OCI-LY3 (cell line): Measurements from ENCODE around the gene ANKRD13A.

Experiments used
- H2AFZ ChIP-seq: fragments of 200-600, 300-600 bp; shearing (Covaris generic); 2 replicates; pipeline ENCODE4 v1.6.0; 2014; ENCODE audit warnings: antibody characterized with exemption, low read depth, low read length
- H3K27ac ChIP-seq: fragments of 200-600, 300-600 bp; sonication (generic); 2 replicates; pipeline ENCODE4 v1.5.1; 2014; ENCODE audit warnings: mild to moderate bottlenecking, low read length, moderate library complexity, mixed read lengths
- H3K27me3 ChIP-seq: fragments of 200-600, 300-600 bp; sonication (generic); 2 replicates; pipeline ENCODE4 v1.6.1; 2014; ENCODE audit warnings: low read depth, low read length, mixed read lengths
- H3K36me3 ChIP-seq: fragments of 200-600, 300-600 bp; sonication (generic); replicated peaks from 2 replicates; pipeline ENCODE3; 2014; ENCODE audit warnings: low read depth, low read length, mixed read lengths
- H3K4me1 ChIP-seq: fragments of 300-600, 200-600 bp; sonication (generic); 2 replicates; pipeline ENCODE4 v1.6.1; 2014; ENCODE audit warnings: low read length, mixed read lengths
- H3K4me2 ChIP-seq: fragments of 200-600, 300-600 bp; sonication (generic); 2 replicates; pipeline ENCODE4 v1.6.1; 2014; ENCODE audit warnings: low read length, mixed read lengths
- H3K4me3 ChIP-seq: fragments of 300-600, 200-600 bp; sonication (generic); 2 replicates; pipeline ENCODE4 v1.5.1; 2014; ENCODE audit warnings: antibody characterized with exemption, mild to moderate bottlenecking, low read length, moderate library complexity
- H3K79me2 ChIP-seq: fragments of 300-600, 200-600 bp; shearing (Covaris generic); 2 replicates; pipeline ENCODE4 v1.6.1; 2014; ENCODE audit warnings: mild to moderate bottlenecking, low read length, mixed read lengths
- H3K9ac ChIP-seq: fragments of 300-600, 200-600 bp; shearing (Covaris generic); 2 replicates; pipeline ENCODE4 v1.6.0; 2014; ENCODE audit warnings: mild to moderate bottlenecking, low read length, moderate library complexity
- H3K9me3 ChIP-seq: fragments of 200-600, 300-600 bp; shearing (Covaris generic); 2 replicates; pipeline ENCODE4 v1.6.1; 2014; ENCODE audit warnings: low read length, mixed read lengths; ENCODE audit not compliant: insufficient read depth
- H4K20me1 ChIP-seq: fragments of 200-600, 300-600 bp; sonication (generic); 2 replicates; pipeline ENCODE4 v1.6.1; 2016; ENCODE audit warnings: low read length, mixed read lengths; ENCODE audit not compliant: insufficient read depth
- EZH2phosphoT487 ChIP-seq: fragments of 200-600 bp; shearing (Covaris generic); IDR thresholded peaks from 2 replicates; pipeline ENCODE4 v1.6.1; 2018; ENCODE audit warnings: antibody characterized with exemption, mixed run types, low read depth
- TF ChIP-seq, protein P1 (sequence below): fragments of 200-600, 300-600 bp; sonication (generic); IDR thresholded peaks from 2 replicates; pipeline ENCODE4 v1.5.1; 2014; ENCODE audit warnings: antibody characterized with exemption, low read length, low read depth

Gene ANKRD13A

DNA sequence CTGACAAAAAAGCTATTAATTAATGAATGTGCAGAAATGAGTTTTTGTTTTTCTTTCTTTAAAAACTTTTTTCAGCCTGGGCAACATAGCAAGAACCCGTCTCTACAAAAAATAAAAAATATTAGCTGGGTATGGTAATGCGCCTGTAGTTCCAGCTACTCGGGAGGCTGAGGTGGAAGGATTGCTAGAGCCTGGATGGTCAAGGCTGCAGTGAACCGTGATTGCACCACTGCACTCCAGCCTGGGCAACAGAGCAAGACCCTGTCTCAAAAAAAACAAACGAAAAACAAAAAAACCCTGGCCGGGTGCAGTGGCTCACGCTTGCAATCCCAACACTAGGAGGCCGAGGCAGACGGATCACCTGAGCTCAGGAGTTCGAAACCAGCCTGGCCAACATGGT is 11.0 kb upstream of the ANKRD13A start:
- TF ChIP-seq, protein P1, sequence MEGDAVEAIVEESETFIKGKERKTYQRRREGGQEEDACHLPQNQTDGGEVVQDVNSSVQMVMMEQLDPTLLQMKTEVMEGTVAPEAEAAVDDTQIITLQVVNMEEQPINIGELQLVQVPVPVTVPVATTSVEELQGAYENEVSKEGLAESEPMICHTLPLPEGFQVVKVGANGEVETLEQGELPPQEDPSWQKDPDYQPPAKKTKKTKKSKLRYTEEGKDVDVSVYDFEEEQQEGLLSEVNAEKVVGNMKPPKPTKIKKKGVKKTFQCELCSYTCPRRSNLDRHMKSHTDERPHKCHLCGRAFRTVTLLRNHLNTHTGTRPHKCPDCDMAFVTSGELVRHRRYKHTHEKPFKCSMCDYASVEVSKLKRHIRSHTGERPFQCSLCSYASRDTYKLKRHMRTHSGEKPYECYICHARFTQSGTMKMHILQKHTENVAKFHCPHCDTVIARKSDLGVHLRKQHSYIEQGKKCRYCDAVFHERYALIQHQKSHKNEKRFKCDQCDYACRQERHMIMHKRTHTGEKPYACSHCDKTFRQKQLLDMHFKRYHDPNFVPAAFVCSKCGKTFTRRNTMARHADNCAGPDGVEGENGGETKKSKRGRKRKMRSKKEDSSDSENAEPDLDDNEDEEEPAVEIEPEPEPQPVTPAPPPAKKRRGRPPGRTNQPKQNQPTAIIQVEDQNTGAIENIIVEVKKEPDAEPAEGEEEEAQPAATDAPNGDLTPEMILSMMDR: no peak
- peaks cover 60% of the 10 kb centered on the region for H3K36me3 ChIP-seq

DNA sequence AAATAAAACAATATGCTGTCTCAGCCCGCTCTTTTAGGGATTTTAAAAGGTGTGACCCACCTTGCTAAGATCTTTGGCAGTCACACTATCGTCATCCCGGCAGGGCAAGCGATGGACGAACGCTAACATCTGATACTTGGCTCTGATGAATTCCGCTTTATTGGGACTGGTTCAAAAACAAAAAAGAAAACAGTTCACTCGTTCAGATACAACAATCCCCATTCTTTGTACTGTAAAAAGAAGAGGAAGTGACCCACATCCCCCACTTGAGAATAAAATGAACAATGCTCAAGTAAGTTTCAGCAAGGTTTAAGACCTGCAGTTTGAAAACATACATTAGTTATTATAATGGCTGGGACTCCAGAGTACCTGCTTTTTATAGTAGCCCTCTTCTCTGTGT is 10.3 kb upstream of the ANKRD13A start:
- no peak overlapping the region for H3K27ac ChIP-seq
- H3K4me2 ChIP-seq: no peak overlapping the region
- no peak overlapping the region for H3K9ac ChIP-seq
- H3K9me3 ChIP-seq: no peaks in the 10 kb centered on the region
- H3K36me3 ChIP-seq: peaks cover 56% of the 10 kb centered on the region
- H3K4me1 ChIP-seq: peaks cover 8% of the 10 kb centered on the region
- no peak for TF ChIP-seq EZH2phosphoT487
- TF ChIP-seq, protein P1: no peak
- H3K27me3 ChIP-seq: no peaks in the 10 kb centered on the region
- peaks cover 30% of the 10 kb centered on the region for H4K20me1 ChIP-seq
- H3K79me2 ChIP-seq: peaks cover 63% of the 10 kb centered on the region
- no peak overlapping the region for H3K4me3 ChIP-seq
- no peak overlapping the region for H2AFZ ChIP-seq

More for the DNA sequence above, 11.0 kb upstream of the ANKRD13A start:
- Histone ChIP-seq H3K27me3 (no peaks in the 10 kb centered on the region), H3K4me3 (no peak overlapping the region), H4K20me1 (peaks cover 25% of the 10 kb centered on the region), H3K27ac (no peak overlapping the region), H3K79me2 (peaks cover 57% of the 10 kb centered on the region), H3K4me1 (peaks cover 2% of the 10 kb centered on the region), H3K4me2 (no peak overlapping the region), H3K9me3 (no peaks in the 10 kb centered on the region), H3K9ac (no peak overlapping the region), H2AFZ (no peak overlapping the region)

DNA sequence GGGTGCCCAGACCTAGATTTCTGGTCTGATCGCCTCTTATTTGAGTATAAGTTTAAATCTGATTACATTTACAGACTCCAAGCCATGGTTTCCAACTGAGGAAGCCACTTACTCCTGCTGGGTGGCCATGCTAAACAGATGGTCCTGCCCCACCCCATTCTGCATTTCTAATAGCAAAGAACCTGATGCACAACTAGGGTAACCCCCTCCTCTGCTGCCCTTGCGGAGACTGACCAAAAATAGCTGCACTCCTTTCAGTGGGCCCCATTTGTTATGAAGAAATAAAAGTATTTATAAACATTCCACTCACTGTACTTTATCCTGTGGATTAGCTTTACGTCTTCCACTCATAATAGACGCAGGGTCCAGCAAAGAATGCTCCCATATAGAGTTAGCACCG is 9.8 kb upstream of the ANKRD13A start:
- H4K20me1 ChIP-seq: peaks cover 35% of the 10 kb centered on the region
- H2AFZ ChIP-seq: no peak overlapping the region
- no peak overlapping the region for H3K4me2 ChIP-seq
- H3K79me2 ChIP-seq: peaks cover 68% of the 10 kb centered on the region
- peaks cover 55% of the 10 kb centered on the region for H3K36me3 ChIP-seq
- no peak overlapping the region for H3K27ac ChIP-seq
- TF ChIP-seq EZH2phosphoT487: no peak
- H3K9me3 ChIP-seq: no peaks in the 10 kb centered on the region
- H3K4me3 ChIP-seq: no peak overlapping the region
- no peak overlapping the region for H3K9ac ChIP-seq
- H3K4me1 ChIP-seq: peaks cover 13% of the 10 kb centered on the region
- H3K27me3 ChIP-seq: no peaks in the 10 kb centered on the region

DNA sequence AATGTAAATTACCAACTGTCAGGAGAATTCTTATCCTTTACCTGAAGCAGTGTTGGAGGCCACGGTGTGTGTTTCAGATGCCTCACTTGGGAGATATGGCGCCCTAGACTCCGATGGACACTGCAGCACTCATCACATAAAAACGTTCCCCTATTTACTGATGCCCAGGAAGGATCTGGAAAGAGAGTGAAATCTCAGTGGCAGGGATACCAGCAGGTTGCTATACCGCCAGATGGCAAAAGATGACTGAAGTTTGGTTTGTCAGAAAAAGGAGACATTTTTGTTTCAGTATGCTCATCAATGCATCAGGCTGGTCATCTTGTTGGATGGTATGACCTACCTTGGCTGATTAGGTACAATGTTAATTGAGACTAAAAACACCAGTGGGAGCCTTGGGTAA is 7.6 kb upstream of the ANKRD13A start:
- no peak overlapping the region for H3K4me2 ChIP-seq
- H2AFZ ChIP-seq: no peak overlapping the region
- peaks cover 17% of the 10 kb centered on the region for H3K4me1 ChIP-seq
- H3K9me3 ChIP-seq: no peaks in the 10 kb centered on the region
- H3K27me3 ChIP-seq: no peaks in the 10 kb centered on the region
- no peak overlapping the region for H3K4me3 ChIP-seq
- peaks cover 49% of the 10 kb centered on the region for H3K36me3 ChIP-seq
- H3K9ac ChIP-seq: no peak overlapping the region
- peaks cover 35% of the 10 kb centered on the region for H4K20me1 ChIP-seq
- TF ChIP-seq, protein P1: no peak
- TF ChIP-seq EZH2phosphoT487: no peak
- no peak overlapping the region for H3K27ac ChIP-seq
- H3K79me2 ChIP-seq: peaks cover 79% of the 10 kb centered on the region

DNA sequence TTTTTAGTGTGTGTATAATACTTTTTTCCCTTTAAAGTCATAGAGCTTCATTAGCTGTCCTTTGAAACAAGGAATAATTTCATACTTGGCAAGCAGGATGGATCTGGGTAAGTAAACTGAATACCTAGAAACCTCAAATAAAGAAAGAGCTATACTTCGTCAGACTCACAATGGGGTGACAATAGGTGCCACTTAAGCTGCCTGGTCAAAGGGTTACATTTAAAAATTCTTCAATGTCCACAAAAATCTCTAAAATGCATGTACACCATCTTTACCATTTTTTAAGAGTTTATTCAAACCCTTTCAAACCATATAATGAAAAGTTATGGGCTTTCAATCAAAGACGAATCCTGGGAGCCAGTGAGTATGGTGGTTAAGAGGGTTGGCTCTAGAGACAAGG is 6.1 kb upstream of the ANKRD13A start:
- H3K9ac ChIP-seq: no peak overlapping the region
- H2AFZ ChIP-seq: no peak overlapping the region
- H3K4me1 ChIP-seq: peaks cover 31% of the 10 kb centered on the region
- no peak overlapping the region for H3K27ac ChIP-seq
- H3K27me3 ChIP-seq: no peaks in the 10 kb centered on the region
- H3K4me3 ChIP-seq: no peak overlapping the region
- peaks cover 35% of the 10 kb centered on the region for H4K20me1 ChIP-seq
- TF ChIP-seq, protein P1: no peak
- no peak for TF ChIP-seq EZH2phosphoT487
- H3K9me3 ChIP-seq: no peaks in the 10 kb centered on the region
- H3K4me2 ChIP-seq: no peak overlapping the region
- peaks cover 82% of the 10 kb centered on the region for H3K79me2 ChIP-seq
- peaks cover 42% of the 10 kb centered on the region for H3K36me3 ChIP-seq
